ENCODE results near the gene CELF2.
"Not testable (repeated sequence)": the region's sequence is repeated elsewhere in the genome, so short reads cannot be mapped to it uniquely, and the experiment has no call there.

CELF2 gene

DNA sequence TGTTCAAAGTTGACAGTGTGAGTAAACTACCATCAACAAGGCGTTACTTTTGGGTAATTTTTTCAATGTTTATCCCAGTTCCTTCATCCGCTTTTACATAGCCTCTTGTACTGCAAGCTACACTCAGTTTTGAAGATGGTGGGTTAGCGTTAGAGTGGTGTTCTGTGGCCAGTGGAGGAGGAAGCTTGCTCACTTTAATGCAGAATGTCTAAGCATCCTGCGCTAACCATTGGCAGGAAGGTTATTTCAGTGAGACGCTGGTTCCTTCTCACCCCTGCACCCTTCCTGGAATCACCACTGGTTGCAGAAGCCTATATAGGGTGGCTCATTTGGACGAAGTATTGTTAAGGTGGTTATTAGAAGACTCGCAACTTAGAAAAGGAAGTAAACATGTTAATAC, 159.1 kb downstream of the CELF2 start:
- DNase-seq (ENCODE audit: low read depth): no peak

DNA sequence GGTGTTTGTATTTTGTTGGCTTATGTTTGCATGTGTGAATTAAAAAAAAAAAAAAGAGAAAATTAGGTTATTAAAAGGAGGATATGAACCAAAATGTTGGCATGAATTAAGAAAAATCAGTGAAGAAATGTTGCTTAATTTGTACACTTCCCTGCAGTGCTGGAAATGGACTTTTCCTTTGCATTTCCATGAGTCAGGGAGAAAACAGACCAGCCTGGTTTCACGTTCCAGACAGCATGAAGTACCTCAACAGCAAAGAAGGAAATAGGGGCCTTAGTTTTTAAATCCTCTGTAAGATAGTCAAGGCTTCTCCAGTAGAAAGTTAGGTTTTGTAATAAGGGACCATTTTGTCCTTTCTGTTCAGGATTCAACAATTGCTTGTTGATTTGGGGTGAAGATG, 159.7 kb downstream of the CELF2 start:
- no peak for DNase-seq (ENCODE audit: low read depth)

DNA sequence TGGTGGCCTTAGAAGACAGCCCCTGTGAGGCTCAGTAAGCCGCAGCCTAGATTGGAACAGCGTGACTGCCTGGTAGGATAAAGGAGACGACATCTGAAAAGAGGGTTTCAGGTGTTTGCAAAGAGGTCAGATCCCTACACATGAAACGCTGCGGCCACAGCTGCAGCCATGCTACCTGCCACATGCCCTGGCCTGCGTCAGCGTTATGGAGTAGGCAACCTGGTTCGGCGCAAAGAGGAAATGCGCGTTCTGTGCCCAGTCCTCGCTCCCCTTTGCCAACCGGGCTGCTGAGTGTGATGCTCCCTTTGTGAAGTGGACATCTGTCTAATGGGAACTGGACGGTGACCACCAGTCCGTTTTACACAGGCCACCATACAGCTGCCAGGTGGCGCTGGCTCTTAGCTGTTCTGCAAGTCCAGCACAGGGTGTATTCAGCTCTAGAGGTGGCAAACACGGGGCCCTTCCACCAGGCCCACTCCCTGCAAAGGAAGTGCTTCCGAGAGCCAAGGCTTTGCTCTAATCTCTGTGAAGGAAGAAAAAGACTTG, 160.3 kb downstream of the CELF2 start:
- no peak for DNase-seq (ENCODE audit: low read depth)

DNA sequence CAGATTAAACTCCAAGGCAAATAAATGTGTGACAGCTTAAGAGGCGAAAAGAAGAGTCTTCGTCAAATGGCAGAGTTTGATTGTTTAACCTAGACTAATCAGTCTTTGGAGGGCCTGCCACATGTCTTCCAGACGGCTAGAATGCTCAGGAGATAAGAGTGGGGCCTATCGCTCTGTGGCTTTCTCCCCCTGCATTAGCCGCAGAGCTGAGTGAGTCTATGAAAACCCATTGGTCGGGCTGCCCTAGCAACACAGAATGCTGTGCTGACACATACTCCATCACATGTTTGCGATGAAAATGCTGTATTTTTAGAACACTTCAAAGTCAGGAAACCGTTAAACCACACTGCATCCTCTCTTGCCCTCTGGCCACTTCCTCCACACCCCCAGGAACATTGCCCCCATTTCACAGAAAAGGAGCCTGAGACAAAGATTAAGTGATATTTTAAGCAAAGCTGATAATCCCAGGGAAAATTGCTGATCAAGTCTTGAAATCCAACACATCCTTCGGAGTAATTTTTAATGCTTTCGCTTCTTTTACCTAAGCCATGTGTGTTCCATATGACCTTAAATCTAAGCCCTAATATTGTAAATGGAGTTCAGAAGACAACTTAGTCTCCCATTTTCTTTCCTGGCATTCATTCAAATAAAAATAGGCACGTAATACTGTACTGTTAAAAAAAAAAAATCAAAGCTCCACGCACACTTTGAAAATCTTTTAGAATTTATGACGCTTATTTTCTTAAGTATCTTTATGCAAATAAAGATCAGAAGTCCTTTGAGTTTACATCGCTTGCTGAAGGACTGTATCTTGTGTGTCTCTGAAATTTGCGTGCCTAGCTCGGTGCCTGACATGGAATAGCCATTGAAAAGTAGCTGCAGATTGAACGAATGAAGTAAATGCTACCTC, 161.2 kb downstream of the CELF2 start:
- peak; percentile 63 for DNase-seq (ENCODE audit: low read depth)

DNA sequence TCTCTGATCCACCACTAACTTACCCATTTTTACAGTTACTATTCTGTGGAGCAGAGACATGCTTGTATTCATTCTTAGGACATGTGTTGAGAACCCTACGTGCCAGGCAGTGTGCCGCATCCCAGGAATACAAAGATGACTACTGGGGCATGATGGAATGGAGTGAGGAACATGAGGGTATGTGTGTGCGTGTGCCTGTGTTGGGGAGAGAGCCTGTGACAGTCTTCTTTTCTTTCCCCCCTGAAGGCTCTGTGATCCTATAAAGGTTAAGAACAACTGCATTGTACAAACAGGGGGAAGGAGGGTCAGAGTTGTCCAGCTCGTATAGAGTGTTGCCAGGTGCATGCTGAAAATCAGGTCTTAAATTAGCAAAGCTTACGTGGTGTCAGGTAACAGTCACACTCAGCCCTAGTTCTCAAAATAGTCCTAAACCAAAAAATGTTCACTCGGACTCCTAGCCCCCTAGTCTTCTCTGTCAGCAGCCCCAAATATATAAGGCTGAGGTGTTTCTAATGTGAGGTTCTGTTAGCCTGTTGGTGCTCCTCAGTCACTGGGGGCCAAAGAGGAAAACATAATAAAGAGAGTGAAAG, 161.9 kb downstream of the CELF2 start:
- DNase-seq (ENCODE audit: low read depth): no peak

DNA sequence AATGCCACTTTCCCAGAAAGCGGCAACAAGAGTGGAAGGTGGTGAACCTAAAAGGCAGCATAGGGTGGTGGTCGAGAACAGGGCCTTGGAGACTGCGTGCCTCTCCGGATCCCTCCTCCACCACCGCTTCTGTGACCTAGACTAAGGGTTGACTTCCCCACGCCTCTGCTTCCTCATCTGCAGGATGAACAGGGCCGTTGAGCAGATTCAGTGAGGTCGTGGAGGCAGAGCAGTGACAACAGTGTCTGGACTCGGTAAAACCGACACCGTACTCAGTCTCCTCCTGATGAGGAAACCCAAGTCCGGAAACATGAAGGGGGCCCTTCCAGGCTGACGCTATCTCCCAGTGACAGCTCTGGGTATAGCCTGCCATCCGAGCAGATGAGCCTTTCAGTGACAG, 162.6 kb downstream of the CELF2 start:
- peak; percentile 22 for DNase-seq (ENCODE audit: low read depth)

DNA sequence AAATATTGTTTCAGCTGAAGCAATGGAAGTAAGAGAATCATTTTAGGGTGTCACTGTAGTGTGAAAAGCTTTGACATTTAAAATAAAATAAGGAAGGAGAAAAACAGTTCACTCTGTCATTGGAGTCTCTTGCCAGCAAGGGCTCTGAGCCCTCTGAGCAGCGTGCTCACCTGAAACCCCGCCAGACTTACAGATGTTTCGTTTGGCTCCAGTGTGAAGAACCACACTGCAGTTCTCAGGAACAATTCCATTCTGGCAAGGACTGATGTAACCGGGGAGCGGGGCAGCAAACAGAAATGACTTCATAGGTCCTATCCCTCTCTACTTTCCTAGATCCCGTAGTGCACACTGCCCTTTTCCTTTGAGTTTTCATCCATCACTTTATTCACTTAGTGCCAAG, 164.3 kb downstream of the CELF2 start:
- no peak for DNase-seq (ENCODE audit: low read depth)

DNA sequence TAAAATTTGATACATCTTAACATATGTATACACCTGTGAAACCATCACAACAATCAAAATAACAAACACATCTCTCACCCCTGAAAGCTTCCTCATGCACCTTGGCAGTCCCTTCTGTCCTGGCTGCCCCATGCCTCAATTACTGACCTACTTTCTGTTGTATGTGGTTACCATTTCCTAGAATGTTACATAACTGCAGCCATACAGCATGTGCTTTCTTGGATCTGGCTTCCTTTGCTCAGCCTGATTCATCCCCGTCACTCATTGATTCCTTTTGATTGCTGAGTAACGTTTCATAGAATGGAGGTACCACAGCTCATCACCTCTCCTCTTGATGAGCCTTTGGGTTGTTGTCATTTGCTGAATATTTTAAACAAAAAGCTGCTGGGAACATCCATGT, 165.3 kb downstream of the CELF2 start:
- no peak for DNase-seq (ENCODE audit: low read depth)

DNA sequence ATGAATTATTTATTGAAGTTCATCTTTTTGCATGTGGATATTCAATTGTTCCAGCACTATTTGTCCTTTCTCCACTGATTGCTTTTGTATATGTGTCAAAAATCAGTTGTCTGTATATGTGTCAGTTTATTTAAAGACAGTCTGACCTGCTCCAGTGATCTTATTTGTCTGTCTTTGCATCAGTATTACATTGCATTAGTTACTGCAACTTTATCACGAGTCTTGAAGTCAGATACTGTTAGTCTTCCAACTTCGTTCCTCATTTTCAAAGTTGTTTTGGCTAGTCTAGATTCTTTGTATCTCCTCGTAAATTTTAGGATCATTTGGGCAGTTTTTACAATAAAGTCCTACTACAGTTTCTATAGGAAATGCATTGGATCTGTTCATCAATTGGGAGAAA, 166.4 kb downstream of the CELF2 start:
- no peak for DNase-seq (ENCODE audit: low read depth)

DNA sequence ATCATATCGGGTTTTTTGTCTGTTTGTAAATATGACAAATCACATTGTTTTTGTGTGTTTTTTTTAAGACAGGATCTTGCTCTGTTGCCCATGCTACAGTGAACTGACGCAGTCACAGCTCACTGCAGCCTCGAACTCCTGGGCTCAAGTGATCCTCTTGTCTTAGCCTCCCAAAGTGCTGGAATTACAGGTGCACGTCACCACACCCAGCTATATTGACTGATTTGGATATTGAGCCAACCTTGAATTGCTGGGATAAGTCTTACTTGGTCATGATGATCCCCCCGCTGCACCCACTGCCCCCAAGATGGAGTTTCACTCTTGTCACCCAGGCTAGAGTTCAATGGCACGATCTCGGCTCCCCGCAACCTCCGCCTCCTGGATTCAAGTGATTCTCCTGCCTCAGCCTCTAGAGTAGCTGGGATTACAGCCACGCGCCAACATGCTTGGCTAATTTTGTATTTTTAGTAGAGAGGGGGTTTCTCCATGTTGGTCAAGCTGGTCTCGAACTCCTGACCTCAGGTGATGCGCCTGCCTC, 167.5 kb downstream of the CELF2 start:
- DNase-seq (ENCODE audit: low read depth): not testable (repeated sequence)

DNA sequence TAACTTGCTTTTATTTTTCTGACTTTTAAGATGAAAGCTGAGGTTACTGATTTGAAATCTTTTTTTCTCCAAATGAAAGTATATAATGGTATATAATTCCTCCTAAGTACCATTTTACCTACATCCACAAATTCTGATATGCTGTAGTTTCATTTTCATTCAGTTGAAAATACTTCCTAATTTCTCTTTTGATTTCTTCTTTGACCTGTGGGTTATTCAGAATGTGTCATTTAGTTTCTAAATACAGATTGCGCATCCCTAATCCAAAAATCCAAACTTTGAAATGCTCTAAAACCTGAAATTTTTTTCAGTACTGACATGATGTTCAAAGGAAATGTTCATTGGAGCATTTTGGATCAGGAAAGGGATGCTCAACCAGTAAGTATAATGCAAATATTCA, 168.7 kb downstream of the CELF2 start:
- no peak for DNase-seq (ENCODE audit: low read depth)

DNA sequence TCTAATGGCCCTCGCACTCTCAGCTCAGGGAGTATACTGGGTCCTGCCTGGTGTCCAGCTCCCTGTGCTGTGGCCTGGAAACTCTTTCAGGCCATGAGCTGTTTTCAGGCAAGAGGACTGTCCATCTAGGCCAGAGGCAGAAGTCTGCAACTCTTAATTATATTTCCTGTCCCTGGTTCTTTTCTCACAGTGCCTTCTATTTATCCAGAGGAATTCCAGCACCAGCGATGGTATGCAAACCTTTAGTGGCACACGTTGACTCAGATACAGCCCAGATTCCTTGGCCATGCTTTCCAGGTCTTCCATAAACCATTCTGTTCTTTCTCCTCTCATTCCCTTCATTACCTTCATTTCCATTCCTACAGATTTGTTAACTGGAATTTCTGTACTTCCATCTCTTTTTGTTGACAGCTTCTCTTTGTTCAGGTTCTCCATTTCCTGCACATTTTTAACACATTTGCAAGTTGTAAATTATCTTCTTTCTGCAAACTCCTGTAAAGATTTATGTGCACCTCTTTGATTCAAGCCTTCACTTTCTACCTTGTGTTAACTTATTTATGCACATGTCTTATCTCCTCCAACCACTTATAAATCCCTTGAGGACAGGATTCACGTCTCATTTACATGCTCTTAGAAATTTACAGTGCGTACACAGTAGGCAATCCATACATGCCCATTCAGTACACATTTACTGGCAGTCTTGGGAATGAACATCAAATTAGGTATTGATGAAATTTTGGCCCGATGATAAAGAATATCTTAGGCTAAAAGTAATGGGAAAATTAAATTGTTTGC, 172.1 kb downstream of the CELF2 start:
- DNase-seq (ENCODE audit: low read depth): no peak

DNA sequence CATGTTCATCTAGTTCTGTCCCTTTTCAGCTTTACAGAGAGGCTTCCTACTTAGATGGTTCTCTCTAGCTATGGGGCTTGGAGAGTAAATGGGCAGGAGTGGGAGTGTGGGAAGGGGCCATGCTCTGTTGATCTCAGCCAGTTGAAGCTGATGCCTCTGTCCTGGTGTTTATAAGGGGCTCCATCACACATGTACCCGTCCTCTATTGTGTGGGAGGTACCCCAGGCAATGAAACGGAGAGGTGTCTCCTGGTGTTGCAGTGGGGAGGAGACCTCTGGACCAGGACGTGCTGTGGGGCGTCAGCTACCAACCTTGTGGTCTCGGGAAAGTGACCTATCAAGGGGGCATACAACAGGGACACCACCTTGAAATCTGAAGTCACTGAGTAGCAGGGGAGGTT, 173.5 kb downstream of the CELF2 start:
- DNase-seq (ENCODE audit: low read depth): no peak

DNA sequence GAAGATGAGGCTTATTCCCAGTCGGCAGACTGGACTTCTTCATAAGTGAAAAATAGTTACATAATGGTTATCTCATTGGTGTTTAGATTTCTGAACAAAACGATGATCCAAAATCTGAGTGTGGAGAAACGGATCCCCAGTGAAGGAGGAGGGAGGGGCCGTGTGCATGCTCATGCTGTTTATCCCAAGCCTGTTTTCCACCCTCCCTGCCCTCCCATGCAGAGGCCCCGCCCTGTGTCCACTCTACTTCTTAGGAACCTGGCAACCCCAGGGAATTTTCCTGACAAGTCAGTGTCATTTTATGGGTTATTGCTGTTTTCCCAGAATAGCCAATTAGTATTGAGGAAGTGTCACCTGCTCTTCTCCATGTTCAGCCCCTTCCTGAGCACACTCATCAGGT, 174.0 kb downstream of the CELF2 start:
- DNase-seq (ENCODE audit: low read depth): no peak

DNA sequence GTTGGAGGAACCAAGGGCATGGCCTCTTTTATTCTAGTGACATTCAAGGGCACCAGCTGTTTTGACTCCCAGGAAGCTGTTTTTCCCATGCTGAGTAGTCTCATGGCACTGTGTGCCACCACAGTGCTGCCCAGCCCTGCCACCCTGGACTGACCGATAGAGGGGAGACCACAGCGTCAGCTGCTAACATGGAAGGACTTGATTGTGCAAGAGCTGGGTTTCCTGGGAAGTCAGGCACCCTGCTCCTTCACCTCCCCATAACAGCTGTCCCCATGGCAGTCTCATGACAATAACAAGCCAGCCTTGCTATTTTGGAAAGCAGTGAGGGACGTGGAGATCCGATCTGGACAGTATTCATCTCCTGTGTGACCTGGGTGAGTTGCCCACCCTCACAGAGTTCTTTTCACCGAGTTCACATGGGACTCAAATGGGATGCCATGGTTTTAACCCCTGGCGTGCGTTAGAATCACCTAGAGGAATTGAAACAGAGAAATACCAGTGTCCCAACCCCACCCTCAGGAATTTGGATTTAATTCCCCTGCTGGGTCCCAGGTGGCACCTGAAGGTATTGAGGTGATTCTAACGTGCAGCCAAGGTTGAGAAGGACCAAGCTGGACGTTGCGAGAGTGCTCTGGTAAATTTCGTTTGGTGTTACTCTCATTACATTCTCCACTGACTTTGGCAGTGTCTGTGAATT, 174.8 kb downstream of the CELF2 start:
- no peak for DNase-seq (ENCODE audit: low read depth)

DNA sequence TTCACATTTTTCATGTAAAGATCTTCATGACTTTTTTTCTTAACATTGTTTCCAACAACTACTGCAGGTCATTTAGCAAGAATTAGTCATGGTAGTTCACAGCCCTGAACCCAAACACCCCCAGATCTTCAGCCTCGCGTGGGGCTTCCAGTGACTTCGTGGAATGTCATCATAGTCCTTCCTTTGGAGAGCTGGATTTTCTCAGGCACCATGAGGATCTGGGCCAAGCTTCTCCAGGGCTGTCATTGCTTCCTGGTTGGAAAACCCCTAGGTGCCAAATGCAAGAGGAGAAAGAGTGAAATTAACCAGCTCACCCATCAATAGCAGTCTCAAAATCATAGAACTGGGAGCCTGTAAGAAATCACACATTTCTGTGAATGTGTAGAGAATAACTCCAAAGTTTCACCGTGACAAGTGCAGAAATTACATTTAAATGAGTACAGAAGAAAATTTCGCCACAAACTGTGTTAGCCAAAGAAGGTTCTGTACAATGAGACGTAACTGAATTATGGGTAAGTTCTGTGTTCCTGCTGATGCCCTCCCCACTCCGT, 175.4 kb downstream of the CELF2 start:
- DNase-seq (ENCODE audit: low read depth): no peak

DNA sequence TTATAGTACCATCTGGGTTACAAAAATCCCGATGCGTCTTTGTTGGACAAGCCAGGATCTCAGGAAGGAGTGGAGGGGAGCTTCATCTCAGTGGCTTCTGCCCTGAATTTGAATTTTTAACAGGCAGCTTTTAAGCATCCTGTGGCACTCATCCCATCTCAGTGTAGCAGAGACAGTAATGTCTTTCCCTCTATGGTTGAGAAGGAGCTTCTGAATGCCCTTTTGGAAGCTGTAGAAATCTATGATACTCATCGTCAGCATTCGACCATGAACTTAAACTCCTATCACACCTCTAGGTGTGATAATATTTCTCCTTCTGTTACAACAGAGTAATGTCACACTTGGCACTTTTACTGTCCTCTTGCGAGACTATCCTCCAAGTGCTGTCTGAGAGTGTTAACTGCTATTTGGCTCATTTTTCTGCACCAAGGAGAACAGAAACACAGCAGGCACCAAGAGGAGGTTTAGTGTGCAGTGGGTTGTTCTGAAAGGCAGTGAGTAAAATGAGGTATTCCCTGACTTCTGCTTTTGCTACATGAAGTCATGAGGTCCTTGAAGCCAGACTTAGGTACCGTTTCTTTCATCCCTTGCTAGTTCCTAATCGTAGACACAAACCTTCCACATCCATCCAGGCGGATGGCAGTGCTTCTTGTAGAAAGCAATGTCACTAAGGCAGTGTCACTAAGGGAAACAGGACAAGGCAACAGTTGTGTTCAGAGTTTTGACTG, 177.4 kb downstream of the CELF2 start:
- DNase-seq (ENCODE audit: low read depth): no peak

DNA sequence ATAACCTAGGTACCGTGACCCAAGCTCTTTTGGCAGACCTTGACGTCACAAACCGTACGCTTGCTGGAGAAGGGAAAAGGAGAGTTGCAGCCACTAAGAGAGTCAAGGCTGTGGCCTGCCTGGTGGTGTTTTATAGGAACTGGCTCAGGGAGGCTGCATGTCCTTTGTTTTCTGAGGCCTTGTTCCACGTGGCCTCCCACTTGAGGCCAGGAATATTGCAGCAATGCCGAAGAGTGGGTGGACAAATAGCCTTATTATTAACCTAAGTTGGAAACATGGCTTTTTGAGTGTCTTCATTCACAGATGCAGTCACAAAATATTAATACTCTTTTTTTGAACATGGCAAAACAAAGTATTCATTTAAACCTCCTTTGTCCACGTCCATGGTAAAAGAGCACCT, 178.0 kb downstream of the CELF2 start:
- DNase-seq (ENCODE audit: low read depth): no peak

DNA sequence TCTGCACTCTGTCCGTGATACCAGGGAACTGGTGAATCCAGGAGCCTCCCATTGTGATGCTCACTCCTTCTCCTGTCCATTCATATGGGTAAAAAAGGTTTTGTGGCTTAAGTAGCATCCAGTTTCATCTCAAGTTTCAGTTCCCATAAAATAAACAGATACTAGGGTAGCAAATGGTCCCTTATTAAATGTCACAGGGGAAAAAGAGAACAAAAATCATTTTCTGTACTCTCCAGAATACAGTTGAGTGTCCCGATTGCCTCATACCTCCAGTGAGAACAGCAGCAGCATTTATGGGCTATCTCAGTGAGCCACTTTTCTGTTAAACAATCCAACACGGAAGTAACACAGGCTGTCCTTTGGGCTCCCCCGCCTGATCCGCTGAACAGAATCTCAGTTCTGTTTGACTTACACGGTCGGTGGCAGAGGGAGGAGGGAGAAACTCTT, 179.6 kb downstream of the CELF2 start:
- no peak for DNase-seq (ENCODE audit: low read depth)

DNA sequence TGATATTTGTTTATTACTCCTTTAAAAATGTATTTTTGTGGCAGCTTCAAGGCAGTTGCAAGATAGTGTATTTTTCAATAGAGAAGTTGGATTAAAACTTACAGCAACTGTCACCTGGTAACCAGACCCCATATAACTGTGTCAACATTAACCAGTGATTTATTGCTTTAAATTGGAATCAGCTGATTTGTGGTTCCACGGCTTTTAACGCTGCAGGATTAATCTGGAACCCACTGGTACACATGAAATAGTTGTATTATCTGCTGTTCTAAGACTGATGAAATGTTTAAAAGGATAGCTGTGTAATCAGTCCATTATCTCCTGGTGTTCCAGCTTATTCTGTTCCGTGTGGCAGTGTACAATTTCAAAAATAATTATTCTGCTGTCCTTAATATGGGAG, 180.2 kb downstream of the CELF2 start:
- no peak for DNase-seq (ENCODE audit: low read depth)

DNA sequence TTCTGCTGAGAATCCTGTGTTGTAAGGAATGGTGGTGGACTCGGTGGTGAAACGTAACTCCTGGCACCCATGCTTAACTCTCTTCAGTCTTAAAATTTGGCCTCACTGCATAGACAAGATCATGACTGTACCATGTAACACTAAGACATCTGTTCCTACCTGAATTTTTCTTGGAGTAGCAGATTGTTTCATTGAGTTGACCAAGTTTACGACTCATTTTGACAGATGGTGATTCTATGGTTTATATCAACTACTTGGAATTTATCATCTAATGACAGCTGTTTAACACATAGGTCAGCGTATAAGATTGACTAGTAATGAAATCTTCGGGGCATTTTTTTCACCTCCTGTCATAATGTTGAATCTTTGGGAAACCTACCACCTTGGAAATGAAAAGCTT, 184.2 kb downstream of the CELF2 start:
- DNase-seq (ENCODE audit: low read depth): no peak

Measured in stimulated activated CD8-positive, alpha-beta memory T cell treated with anti-CD3 and anti-CD28 coated beads, Interleukin-15, amount 100 ng/mL, for 1 hour (primary cell).